HCT116 (cell line): Measurements from ENCODE around the gene ADAMTS19. TPM values are rescaled to one million over a fixed set of nuclear protein-coding genes. Genes with fewer than 3 reads are reported as not detected.

ENCODE experiments used
- ATAC-seq: fragments of 200-7000 bp; cut with Tn5 transposase; 2 replicates; pipeline ENCODE4 v1.9.1; 2020; ENCODE audit warnings: mild to moderate bottlenecking, moderate library complexity
- BruUV-seq: library from RNA; stranded (reverse); fragments of 400-500 nt; replicated peaks from 2 replicates; lab custom pipeline; 2021; lab: Mats Ljungman, UMichigan
- CTCF ChIA-PET: fragments of 300-600 bp; sonication (Branson Sonifier 250); formaldehyde crosslinking; loops from one replicate; lab custom pipeline; 2021; ENCODE audit warnings: antibody characterized with exemption; lab: Charles Lee
- POLR2A ChIA-PET: fragments of 300-600, 350-600 bp; sonication (Branson Sonifier 250); formaldehyde crosslinking; loops from one replicate; lab custom pipeline; 2021; ENCODE audit warnings: antibody characterized with exemption; lab: Charles Lee
- RAD21 ChIA-PET, 2 experiments: fragments of 300-600 bp; sonication (Branson Sonifier 250); formaldehyde crosslinking; loops; one replicate each; lab custom pipeline; 2023; ENCODE audit warnings: low total read pairs in 2 of 2; ENCODE audit not compliant: uncharacterized antibody in 2 of 2, unreplicated experiment in 2 of 2, low non-redundant PET in 1 of 2; lab: Charles Lee
- DNase-seq: peaks from one replicate; pipeline ENCODE4 v3.0.0-alpha.2; 2010; ENCODE audit warnings: low read depth, low spot score
- H2AFZ ChIP-seq: fragments of 200-600 bp; shearing (Covaris generic), sonication (generic); 2 replicates; pipeline ENCODE4 v1.6.1; 2017; ENCODE audit warnings: low read depth, mixed run types, mixed read lengths, antibody characterized with exemption, low read length; ENCODE audit not compliant: poor library complexity, severe bottlenecking
- H3K27ac ChIP-seq: 2 replicates; pipeline ENCODE4 v1.5.1; 2012; ENCODE audit warnings: low read depth, low read length
- H3K27me3 ChIP-seq: fragments of 200-600 bp; sonication (generic); 2 replicates; pipeline ENCODE4 v1.6.1; 2016; ENCODE audit warnings: mixed run types, low read length, mixed read lengths; ENCODE audit not compliant: insufficient read depth
- H3K36me3 ChIP-seq, 2 experiments: fragments of 200-500 bp in 1 of 2; fragments of 200-600 bp in 1 of 2; sonication (Bioruptor generic) in 1 of 2; sonication (generic) in 1 of 2; 2 replicates each; pipeline versions ENCODE4 v1.5.1 to v1.6.1; 2014 to 2016; ENCODE audit warnings: low read length in 2 of 2, inconsistent platforms in 1 of 2, mixed read lengths in 1 of 2, mixed run types in 1 of 2; ENCODE audit not compliant: insufficient read depth in 2 of 2, control insufficient read depth in 1 of 2
- H3K4me1 ChIP-seq, 2 experiments: fragments of 200-600 bp in 1 of 2; sonication (generic) in 1 of 2; 2 replicates each; pipeline versions ENCODE4 v1.5.1 to v1.6.1; 2012 to 2017; ENCODE audit warnings: low read length in 2 of 2, inconsistent platforms in 1 of 2, mild to moderate bottlenecking in 1 of 2, mixed read lengths in 1 of 2, mixed run types in 1 of 2, moderate library complexity in 1 of 2; ENCODE audit not compliant: insufficient read depth in 2 of 2, control insufficient read depth in 1 of 2
- H3K4me2 ChIP-seq: fragments of 200-600 bp; sonication (generic); 2 replicates; pipeline ENCODE4 v1.6.1; 2017; ENCODE audit warnings: mixed run types, low read length, mixed read lengths
- H3K4me3 ChIP-seq, 2 experiments: fragments of 200-600 bp in 1 of 2; sonication (generic) in 1 of 2; replicated peaks in 1 of 2; 2 replicates each; pipeline ENCODE4 v1.5.1; 2011 to 2016; ENCODE audit warnings: low read length in 2 of 2, control low read depth in 1 of 2, low read depth in 1 of 2, mild to moderate bottlenecking in 1 of 2, mixed read lengths in 1 of 2, mixed run types in 1 of 2
- H3K79me2 ChIP-seq: fragments of 200-600 bp; sonication (generic); 2 replicates; pipeline ENCODE4 v1.6.1; 2017; ENCODE audit warnings: mild to moderate bottlenecking, mixed run types, low read length, moderate library complexity, mixed read lengths; ENCODE audit not compliant: insufficient read depth
- H3K9ac ChIP-seq: fragments of 200-600 bp; sonication (generic); 2 replicates; pipeline ENCODE4 v1.6.1; 2016; ENCODE audit warnings: low read length, mixed read lengths
- H3K9me2 ChIP-seq: fragments of 200-600 bp; sonication (generic), shearing (Covaris generic); 2 replicates; pipeline ENCODE4 v1.6.1; 2017; ENCODE audit warnings: mixed run types, mild to moderate bottlenecking, moderate library complexity; ENCODE audit not compliant: insufficient read depth
- H3K9me3 ChIP-seq, 2 experiments: fragments of 200-500 bp in 1 of 2; fragments of 200-600 bp in 1 of 2; sonication (Bioruptor generic) in 1 of 2; sonication (generic) in 1 of 2; 2 replicates each; pipeline ENCODE4 v1.6.1; 2014 to 2017; ENCODE audit warnings: low read length in 2 of 2, mixed read lengths in 2 of 2, inconsistent platforms in 1 of 2, low read depth in 1 of 2, mild to moderate bottlenecking in 1 of 2, mixed run types in 1 of 2, moderate library complexity in 1 of 2; ENCODE audit not compliant: control insufficient read depth in 1 of 2, insufficient read depth in 1 of 2
- H4K20me1 ChIP-seq: fragments of 200-600 bp; sonication (generic), shearing (Covaris generic); 2 replicates; pipeline ENCODE4 v1.6.1; 2017; ENCODE audit warnings: mixed run types, mild to moderate bottlenecking, moderate library complexity; ENCODE audit not compliant: insufficient read depth
- CBX3 ChIP-seq: IDR thresholded peaks from 2 replicates; pipeline ENCODE4 v1.6.1; 2012; ENCODE audit warnings: low read depth
- CEBPB ChIP-seq: IDR thresholded peaks from 2 replicates; pipeline ENCODE4 v1.6.1; 2012; ENCODE audit warnings: low read depth
- EGR1 ChIP-seq: IDR thresholded peaks from 2 replicates; pipeline ENCODE4 v1.6.1; 2012; ENCODE audit warnings: low read depth
- EZH2 ChIP-seq: fragments of 200-600 bp; sonication (generic); IDR thresholded peaks from 2 replicates; pipeline ENCODE4 v1.6.1; 2017; ENCODE audit warnings: antibody characterized with exemption, mixed run types
- FOSL1 ChIP-seq: IDR thresholded peaks from 2 replicates; pipeline ENCODE4 v1.6.1; 2012; ENCODE audit warnings: low read depth
- JUND ChIP-seq: IDR thresholded peaks from 2 replicates; pipeline ENCODE4 v1.6.1; 2012
- POLR2A ChIP-seq: IDR thresholded peaks from 2 replicates; pipeline ENCODE4 v1.7.0; 2011; ENCODE audit warnings: borderline replicate concordance; ENCODE audit not compliant: insufficient read depth, insufficient read length; ENCODE audit errors: extremely low read depth
- POLR2AphosphoS5 ChIP-seq: IDR thresholded peaks from 2 replicates; pipeline ENCODE4 v1.6.1; 2011; ENCODE audit warnings: mild to moderate bottlenecking, low read depth, low read length, moderate library complexity
- RAD21 ChIP-seq: IDR thresholded peaks from 2 replicates; pipeline ENCODE4 v1.6.1; 2012; ENCODE audit warnings: low read depth, mild to moderate bottlenecking
- SIN3A ChIP-seq: IDR thresholded peaks from 2 replicates; pipeline ENCODE4 v1.6.1; 2012; ENCODE audit warnings: low read depth
- SP1 ChIP-seq: IDR thresholded peaks from 2 replicates; pipeline ENCODE4 v1.6.1; 2012; ENCODE audit warnings: low read depth
- SRF ChIP-seq: IDR thresholded peaks from 2 replicates; pipeline ENCODE4 v1.6.1; 2012; ENCODE audit warnings: low read depth
- TCF7L2 ChIP-seq: IDR thresholded peaks from 2 replicates; pipeline ENCODE4 v1.7.0; 2011; ENCODE audit warnings: borderline replicate concordance, inconsistent platforms; ENCODE audit not compliant: insufficient read depth, insufficient read length; ENCODE audit errors: extremely low read depth
- ZFX ChIP-seq: fragments of 450-650 bp; IDR thresholded peaks from 2 replicates; pipeline ENCODE4 v1.6.1; 2017
- ZNF274 ChIP-seq: fragments of 200-500 bp; sonication (Bioruptor generic); IDR thresholded peaks from 2 replicates; pipeline ENCODE4 v1.6.1; 2014; ENCODE audit warnings: mild to moderate bottlenecking, low read depth, low read length, inconsistent platforms
- intact Hi-C: fragments of 100-400 bp; cut with micrococcal nuclease; formaldehyde crosslinking; loops from 2 replicates; pipeline ENCODE4 v1.10.0; 2022
- total RNA-seq: library from RNA; stranded (reverse); gene quantifications from one replicate; pipeline ENCODE4 v1.2.1, GENCODE V29; 2021; ENCODE audit not compliant: unreplicated experiment
- TF ChIP-seq, protein P1 (sequence below), 3 experiments: fragments of 200-600 bp in 1 of 3; sonication (generic) in 1 of 3; IDR thresholded peaks in 2 of 3; conservative IDR thresholded peaks in 1 of 3; 2 replicates each; pipeline ENCODE4 v1.5.1; 2012 to 2017; ENCODE audit warnings: low read depth in 2 of 3, low read length in 2 of 3, antibody characterized with exemption in 1 of 3, borderline replicate concordance in 1 of 3, control low read depth in 1 of 3, mild to moderate bottlenecking in 1 of 3, mixed read lengths in 1 of 3, mixed run types in 1 of 3, moderate library complexity in 1 of 3; ENCODE audit not compliant: insufficient read depth in 1 of 3
- TF ChIP-seq, protein P2 (sequence below): IDR thresholded peaks from 2 replicates; pipeline ENCODE4 v1.6.1; 2011; ENCODE audit warnings: mild to moderate bottlenecking, low read length, moderate library complexity; ENCODE audit not compliant: insufficient replicate concordance; ENCODE audit errors: extremely low read depth
- TF ChIP-seq, protein P3 (sequence below): IDR thresholded peaks from 2 replicates; pipeline ENCODE4 v1.6.1; 2012; ENCODE audit warnings: low read depth
- TF ChIP-seq, protein P4 (sequence below): IDR thresholded peaks from 2 replicates; pipeline ENCODE4 v1.6.1; 2012

Gene ADAMTS19
- total RNA-seq, 1 experiment from 2014 or later: not detected

DNA sequence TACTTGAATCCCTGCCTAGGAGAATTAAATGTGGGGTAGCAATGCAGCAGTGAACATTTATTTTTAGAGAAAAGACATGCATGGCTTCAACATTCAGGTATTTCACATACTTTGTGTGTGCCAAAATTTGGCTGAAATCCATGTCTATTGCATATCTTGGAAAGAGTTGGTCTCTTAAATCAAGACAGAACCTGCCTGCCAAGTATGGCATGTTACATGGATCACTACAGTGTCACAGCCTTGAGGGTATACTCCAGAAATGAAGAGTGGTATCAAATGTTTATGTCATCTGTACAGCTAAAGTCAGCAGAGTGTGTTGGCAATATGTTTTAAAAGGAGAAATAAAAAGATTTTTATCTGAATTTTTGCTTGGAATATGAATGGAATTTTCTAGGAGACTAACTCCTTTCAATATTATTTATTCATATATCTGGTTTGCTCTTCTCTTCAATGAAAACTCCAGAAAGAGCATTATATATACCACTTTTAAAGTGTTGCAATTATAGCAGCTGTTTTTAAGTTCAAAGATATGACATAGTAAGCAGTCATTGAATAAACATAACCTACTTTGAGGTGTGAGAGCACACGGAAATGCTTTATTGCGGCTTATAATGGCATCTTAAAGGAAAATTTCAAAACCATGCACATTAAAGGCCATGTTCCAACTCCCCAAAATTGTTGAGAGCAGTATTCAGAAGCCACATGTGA is 192.4 kb downstream of the ADAMTS19 start:
- Histone ChIP-seq H3K9me2 (no peaks in the 10 kb centered on the region), H3K27ac (no peak overlapping the region), H3K4me1 (no peaks in the 10 kb centered on the region), H3K4me2 (no peak overlapping the region), H4K20me1 (no peaks in the 10 kb centered on the region), H3K4me3 (no peak overlapping the region), H3K36me3 (no peaks in the 10 kb centered on the region), H3K27me3 (no peaks in the 10 kb centered on the region), H2AFZ (no peak overlapping the region), H3K9me3 (no peaks in the 10 kb centered on the region), H3K9ac (no peak overlapping the region), H3K79me2 (no peaks in the 10 kb centered on the region)
- DNase-seq: no peak
- RAD21 ChIA-PET: no interaction called here
- POLR2A ChIA-PET: no interaction called here
- CTCF ChIA-PET: no interaction called here
- TF ChIP-seq POLR2AphosphoS5: no peak
- TF ChIP-seq CEBPB: no peak
- no peak for TF ChIP-seq ZNF274
- TF ChIP-seq EZH2: no peak
- TF ChIP-seq ZFX: no peak
- no peak for TF ChIP-seq FOSL1
- TF ChIP-seq CBX3: no peak
- no peak for TF ChIP-seq SP1
- TF ChIP-seq, protein P1, sequence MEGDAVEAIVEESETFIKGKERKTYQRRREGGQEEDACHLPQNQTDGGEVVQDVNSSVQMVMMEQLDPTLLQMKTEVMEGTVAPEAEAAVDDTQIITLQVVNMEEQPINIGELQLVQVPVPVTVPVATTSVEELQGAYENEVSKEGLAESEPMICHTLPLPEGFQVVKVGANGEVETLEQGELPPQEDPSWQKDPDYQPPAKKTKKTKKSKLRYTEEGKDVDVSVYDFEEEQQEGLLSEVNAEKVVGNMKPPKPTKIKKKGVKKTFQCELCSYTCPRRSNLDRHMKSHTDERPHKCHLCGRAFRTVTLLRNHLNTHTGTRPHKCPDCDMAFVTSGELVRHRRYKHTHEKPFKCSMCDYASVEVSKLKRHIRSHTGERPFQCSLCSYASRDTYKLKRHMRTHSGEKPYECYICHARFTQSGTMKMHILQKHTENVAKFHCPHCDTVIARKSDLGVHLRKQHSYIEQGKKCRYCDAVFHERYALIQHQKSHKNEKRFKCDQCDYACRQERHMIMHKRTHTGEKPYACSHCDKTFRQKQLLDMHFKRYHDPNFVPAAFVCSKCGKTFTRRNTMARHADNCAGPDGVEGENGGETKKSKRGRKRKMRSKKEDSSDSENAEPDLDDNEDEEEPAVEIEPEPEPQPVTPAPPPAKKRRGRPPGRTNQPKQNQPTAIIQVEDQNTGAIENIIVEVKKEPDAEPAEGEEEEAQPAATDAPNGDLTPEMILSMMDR (IDR thresholded peaks at IDR 0.05 in 2 of 3, conservative IDR thresholded peaks at IDR 0.05 in 1 of 3; ENCODE audit: borderline replicate concordance in 1 of 3, insufficient read depth in 1 of 3, low read depth in 2 of 3, low read length in 2 of 3): no peak
- no peak for TF ChIP-seq EGR1
- no peak for TF ChIP-seq POLR2A
- TF ChIP-seq, protein P2, sequence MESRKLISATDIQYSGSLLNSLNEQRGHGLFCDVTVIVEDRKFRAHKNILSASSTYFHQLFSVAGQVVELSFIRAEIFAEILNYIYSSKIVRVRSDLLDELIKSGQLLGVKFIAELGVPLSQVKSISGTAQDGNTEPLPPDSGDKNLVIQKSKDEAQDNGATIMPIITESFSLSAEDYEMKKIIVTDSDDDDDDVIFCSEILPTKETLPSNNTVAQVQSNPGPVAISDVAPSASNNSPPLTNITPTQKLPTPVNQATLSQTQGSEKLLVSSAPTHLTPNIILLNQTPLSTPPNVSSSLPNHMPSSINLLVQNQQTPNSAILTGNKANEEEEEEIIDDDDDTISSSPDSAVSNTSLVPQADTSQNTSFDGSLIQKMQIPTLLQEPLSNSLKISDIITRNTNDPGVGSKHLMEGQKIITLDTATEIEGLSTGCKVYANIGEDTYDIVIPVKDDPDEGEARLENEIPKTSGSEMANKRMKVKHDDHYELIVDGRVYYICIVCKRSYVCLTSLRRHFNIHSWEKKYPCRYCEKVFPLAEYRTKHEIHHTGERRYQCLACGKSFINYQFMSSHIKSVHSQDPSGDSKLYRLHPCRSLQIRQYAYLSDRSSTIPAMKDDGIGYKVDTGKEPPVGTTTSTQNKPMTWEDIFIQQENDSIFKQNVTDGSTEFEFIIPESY: no peak
- TF ChIP-seq, protein P3, sequence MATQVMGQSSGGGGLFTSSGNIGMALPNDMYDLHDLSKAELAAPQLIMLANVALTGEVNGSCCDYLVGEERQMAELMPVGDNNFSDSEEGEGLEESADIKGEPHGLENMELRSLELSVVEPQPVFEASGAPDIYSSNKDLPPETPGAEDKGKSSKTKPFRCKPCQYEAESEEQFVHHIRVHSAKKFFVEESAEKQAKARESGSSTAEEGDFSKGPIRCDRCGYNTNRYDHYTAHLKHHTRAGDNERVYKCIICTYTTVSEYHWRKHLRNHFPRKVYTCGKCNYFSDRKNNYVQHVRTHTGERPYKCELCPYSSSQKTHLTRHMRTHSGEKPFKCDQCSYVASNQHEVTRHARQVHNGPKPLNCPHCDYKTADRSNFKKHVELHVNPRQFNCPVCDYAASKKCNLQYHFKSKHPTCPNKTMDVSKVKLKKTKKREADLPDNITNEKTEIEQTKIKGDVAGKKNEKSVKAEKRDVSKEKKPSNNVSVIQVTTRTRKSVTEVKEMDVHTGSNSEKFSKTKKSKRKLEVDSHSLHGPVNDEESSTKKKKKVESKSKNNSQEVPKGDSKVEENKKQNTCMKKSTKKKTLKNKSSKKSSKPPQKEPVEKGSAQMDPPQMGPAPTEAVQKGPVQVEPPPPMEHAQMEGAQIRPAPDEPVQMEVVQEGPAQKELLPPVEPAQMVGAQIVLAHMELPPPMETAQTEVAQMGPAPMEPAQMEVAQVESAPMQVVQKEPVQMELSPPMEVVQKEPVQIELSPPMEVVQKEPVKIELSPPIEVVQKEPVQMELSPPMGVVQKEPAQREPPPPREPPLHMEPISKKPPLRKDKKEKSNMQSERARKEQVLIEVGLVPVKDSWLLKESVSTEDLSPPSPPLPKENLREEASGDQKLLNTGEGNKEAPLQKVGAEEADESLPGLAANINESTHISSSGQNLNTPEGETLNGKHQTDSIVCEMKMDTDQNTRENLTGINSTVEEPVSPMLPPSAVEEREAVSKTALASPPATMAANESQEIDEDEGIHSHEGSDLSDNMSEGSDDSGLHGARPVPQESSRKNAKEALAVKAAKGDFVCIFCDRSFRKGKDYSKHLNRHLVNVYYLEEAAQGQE: no peak
- no peak for TF ChIP-seq SRF
- TF ChIP-seq RAD21: no peak
- no peak for TF ChIP-seq SIN3A
- no peak for TF ChIP-seq TCF7L2
- TF ChIP-seq JUND: no peak
- TF ChIP-seq, protein P4, sequence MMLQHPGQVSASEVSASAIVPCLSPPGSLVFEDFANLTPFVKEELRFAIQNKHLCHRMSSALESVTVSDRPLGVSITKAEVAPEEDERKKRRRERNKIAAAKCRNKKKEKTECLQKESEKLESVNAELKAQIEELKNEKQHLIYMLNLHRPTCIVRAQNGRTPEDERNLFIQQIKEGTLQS: no peak
- no TSS peak for BruUV-seq
- intact Hi-C loops: no loop called here
- ATAC-seq: no peak
